HepG2 (cell line): ENCODE measurements around the gene NLRP6. TPM values are rescaled to one million over a fixed set of nuclear protein-coding genes. Genes with fewer than 3 reads are reported as not detected.

ENCODE experiments used
- GABPB1 ChIP-seq: IDR thresholded peaks from 2 replicates; pipeline ENCODE4 v1.6.1; 2016; ENCODE audit warnings: mild to moderate bottlenecking, missing genetic modification reagents, moderate library complexity, missing compliant biosample characterization
- GATAD2A ChIP-seq: IDR thresholded peaks from 2 replicates; pipeline ENCODE4 v1.6.1; 2016
- HIC2 ChIP-seq: sonication (generic); formaldehyde crosslinking; IDR thresholded peaks from 2 replicates; pipeline ENCODE4 v1.9.0; 2022; ENCODE audit warnings: low read depth, missing genetic modification reagents
- NRL ChIP-seq: sonication (generic); formaldehyde crosslinking; IDR thresholded peaks from 2 replicates; pipeline ENCODE4 v1.5.0; 2020; ENCODE audit warnings: missing genetic modification reagents, mild to moderate bottlenecking, moderate library complexity, borderline replicate concordance
- PHF20 ChIP-seq: sonication (generic); formaldehyde crosslinking; IDR thresholded peaks from 2 replicates; pipeline ENCODE4 v1.5.0; 2020; ENCODE audit warnings: mild to moderate bottlenecking, missing genetic modification reagents
- PHF8 ChIP-seq: sonication (generic); formaldehyde crosslinking; IDR thresholded peaks from 2 replicates; pipeline ENCODE4 v1.5.0; 2020; ENCODE audit warnings: missing genetic modification reagents
- RXRA ChIP-seq: sonication (generic); formaldehyde crosslinking; IDR thresholded peaks from 2 replicates; pipeline ENCODE4 v1.5.1; 2020; ENCODE audit warnings: missing genetic modification reagents
- THYN1 ChIP-seq: sonication (generic); formaldehyde crosslinking; IDR thresholded peaks from 2 replicates; pipeline ENCODE4 v1.8.1; 2023; ENCODE audit warnings: low read depth, mild to moderate bottlenecking, moderate library complexity, missing genetic modification reagents, borderline replicate concordance
- ZNF136 ChIP-seq: sonication (generic); formaldehyde crosslinking; IDR thresholded peaks from 2 replicates; pipeline ENCODE4 v1.8.1; 2022; ENCODE audit warnings: low read depth, mild to moderate bottlenecking, moderate library complexity, missing genetic modification reagents
- ZNF224 ChIP-seq: sonication (generic); formaldehyde crosslinking; IDR thresholded peaks from 2 replicates; pipeline ENCODE4 v1.5.0; 2020; ENCODE audit warnings: mild to moderate bottlenecking, missing genetic modification reagents
- ZNF3 ChIP-seq: IDR thresholded peaks from 2 replicates; pipeline ENCODE4 v1.7.0; 2017; ENCODE audit warnings: inconsistent platforms
- ZNF446 ChIP-seq: sonication (generic); formaldehyde crosslinking; IDR thresholded peaks from 2 replicates; pipeline ENCODE4 v1.5.0; 2020; ENCODE audit warnings: mild to moderate bottlenecking, missing genetic modification reagents
- ZNF878 ChIP-seq: sonication (generic); formaldehyde crosslinking; IDR thresholded peaks from 2 replicates; pipeline ENCODE4 v1.8.1; 2023; ENCODE audit warnings: mild to moderate bottlenecking, missing genetic modification reagents, moderate library complexity
- ZNF891 ChIP-seq: sonication (generic); formaldehyde crosslinking; IDR thresholded peaks from 2 replicates; pipeline ENCODE4 v1.5.0; 2020; ENCODE audit warnings: mild to moderate bottlenecking, missing genetic modification reagents
- polyA plus RNA-seq, 8 experiments: library from polyadenylated mRNA; depleted of rRNA in 3 of 8; stranded (reverse) in 7 of 8; unstranded in 1 of 8; fragments of >200 nt; fragmentation: Illumina TruSeq in 4 of 8; extraction: Trizol in 4 of 8; gene quantifications; 2 replicates each; pipeline versions ENCODE4 v1.2.1 to v1.2.3, GENCODE V29; 2011 to 2016; ENCODE audit warnings: low read depth in 4 of 8, missing spikeins in 1 of 8, mixed read lengths in 1 of 8; ENCODE audit not compliant: insufficient read depth in 1 of 8
- total RNA-seq, 5 experiments: library from RNA; depleted of rRNA; stranded (reverse); fragments of >200 nt; fragmentation: Illumina TruSeq; extraction: Trizol; gene quantifications; 2 replicates each; pipeline ENCODE4 v1.2.3, GENCODE V29; 2016; ENCODE audit warnings: low read depth in 1 of 5
- TF ChIP-seq, protein P1 (sequence below): sonication (generic); formaldehyde crosslinking; IDR thresholded peaks from 2 replicates; pipeline ENCODE4 v1.5.1; 2020; ENCODE audit warnings: mild to moderate bottlenecking, missing genetic modification reagents, moderate library complexity
- TF ChIP-seq, protein P2 (sequence below): sonication (generic); formaldehyde crosslinking; conservative IDR thresholded peaks from 2 replicates; pipeline ENCODE4 v1.8.0; 2022; ENCODE audit warnings: low read depth, missing genetic modification reagents
- TF ChIP-seq, protein P3 (sequence below): sonication (generic); formaldehyde crosslinking; IDR thresholded peaks from 2 replicates; pipeline ENCODE4 v1.4.0; 2020; ENCODE audit warnings: mild to moderate bottlenecking, missing genetic modification reagents, borderline replicate concordance

The NLRP6 gene
- total and polyA plus RNA-seq, 2 of the 13 experiments (the other 11 are each of a cell fraction or from before 2014, with no cell fraction given) = not detected

DNA sequence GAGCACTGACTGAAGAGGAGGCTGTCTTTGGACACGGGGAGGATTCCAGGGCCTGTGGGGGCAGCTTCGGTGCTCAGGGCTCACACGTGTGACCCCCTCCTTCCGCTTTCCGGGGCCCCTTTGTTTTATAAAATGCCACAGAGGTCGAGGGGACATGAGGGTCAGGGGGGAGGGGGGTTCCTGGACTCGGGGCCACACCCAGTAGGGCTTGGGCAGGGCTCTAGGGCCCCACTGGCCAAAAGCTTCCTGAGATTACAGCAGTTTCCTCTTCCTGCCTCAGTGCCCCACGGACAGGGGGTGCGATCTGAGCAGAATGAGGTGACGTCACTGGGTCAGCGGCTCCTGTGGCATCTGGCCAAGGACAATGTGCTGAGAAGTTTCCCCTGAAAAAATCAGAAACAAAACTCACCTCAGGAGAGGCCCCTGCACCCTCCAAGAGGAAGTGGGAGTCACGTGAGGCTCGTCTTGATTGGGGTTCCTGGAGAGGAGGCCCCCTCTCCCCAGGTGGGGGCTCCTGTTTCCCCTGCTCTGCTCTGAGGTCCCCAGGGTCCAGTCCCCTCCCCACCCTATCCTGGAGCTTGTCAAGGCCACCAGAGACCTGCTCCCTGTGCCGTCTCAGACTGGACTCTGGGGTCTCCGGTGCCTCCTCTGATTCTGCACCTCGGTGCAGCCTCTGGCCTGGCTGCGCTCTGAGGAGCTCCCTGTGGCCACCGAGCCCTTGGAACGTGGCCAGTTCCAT lies 48.8 kb downstream of the NLRP6 start (continued):
- TF ChIP-seq, protein P1, sequence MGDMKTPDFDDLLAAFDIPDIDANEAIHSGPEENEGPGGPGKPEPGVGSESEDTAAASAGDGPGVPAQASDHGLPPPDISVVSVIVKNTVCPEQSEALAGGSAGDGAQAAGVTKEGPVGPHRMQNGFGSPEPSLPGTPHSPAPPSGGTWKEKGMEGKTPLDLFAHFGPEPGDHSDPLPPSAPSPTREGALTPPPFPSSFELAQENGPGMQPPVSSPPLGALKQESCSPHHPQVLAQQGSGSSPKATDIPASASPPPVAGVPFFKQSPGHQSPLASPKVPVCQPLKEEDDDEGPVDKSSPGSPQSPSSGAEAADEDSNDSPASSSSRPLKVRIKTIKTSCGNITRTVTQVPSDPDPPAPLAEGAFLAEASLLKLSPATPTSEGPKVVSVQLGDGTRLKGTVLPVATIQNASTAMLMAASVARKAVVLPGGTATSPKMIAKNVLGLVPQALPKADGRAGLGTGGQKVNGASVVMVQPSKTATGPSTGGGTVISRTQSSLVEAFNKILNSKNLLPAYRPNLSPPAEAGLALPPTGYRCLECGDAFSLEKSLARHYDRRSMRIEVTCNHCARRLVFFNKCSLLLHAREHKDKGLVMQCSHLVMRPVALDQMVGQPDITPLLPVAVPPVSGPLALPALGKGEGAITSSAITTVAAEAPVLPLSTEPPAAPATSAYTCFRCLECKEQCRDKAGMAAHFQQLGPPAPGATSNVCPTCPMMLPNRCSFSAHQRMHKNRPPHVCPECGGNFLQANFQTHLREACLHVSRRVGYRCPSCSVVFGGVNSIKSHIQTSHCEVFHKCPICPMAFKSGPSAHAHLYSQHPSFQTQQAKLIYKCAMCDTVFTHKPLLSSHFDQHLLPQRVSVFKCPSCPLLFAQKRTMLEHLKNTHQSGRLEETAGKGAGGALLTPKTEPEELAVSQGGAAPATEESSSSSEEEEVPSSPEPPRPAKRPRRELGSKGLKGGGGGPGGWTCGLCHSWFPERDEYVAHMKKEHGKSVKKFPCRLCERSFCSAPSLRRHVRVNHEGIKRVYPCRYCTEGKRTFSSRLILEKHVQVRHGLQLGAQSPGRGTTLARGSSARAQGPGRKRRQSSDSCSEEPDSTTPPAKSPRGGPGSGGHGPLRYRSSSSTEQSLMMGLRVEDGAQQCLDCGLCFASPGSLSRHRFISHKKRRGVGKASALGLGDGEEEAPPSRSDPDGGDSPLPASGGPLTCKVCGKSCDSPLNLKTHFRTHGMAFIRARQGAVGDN = peak; percentile 83
- TF ChIP-seq RXRA = no peak
- no peak for TF ChIP-seq ZNF446
- TF ChIP-seq GABPB1 = no peak
- TF ChIP-seq, protein P2, sequence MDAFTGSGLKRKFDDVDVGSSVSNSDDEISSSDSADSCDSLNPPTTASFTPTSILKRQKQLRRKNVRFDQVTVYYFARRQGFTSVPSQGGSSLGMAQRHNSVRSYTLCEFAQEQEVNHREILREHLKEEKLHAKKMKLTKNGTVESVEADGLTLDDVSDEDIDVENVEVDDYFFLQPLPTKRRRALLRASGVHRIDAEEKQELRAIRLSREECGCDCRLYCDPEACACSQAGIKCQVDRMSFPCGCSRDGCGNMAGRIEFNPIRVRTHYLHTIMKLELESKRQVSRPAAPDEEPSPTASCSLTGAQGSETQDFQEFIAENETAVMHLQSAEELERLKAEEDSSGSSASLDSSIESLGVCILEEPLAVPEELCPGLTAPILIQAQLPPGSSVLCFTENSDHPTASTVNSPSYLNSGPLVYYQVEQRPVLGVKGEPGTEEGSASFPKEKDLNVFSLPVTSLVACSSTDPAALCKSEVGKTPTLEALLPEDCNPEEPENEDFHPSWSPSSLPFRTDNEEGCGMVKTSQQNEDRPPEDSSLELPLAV (CRISPR knock-in tag) = no peak
- 0 out of 2 replicates have a peak, but pooled peaks have one; percentile 26 for TF ChIP-seq NRL (CRISPR knock-in tag)
- TF ChIP-seq HIC2 = no peak
- TF ChIP-seq ZNF3 (CRISPR knock-in tag) = no peak
- TF ChIP-seq PHF8 (CRISPR knock-in tag) = no peak
- TF ChIP-seq THYN1 (CRISPR knock-in tag) = no peak
- TF ChIP-seq ZNF891 (CRISPR knock-in tag) = no peak
- TF ChIP-seq PHF20 (CRISPR knock-in tag) = no peak
- TF ChIP-seq ZNF136 (CRISPR knock-in tag) = 0 out of 2 replicates have a peak, but pooled peaks have one; percentile 48
- no peak for TF ChIP-seq ZNF878 (CRISPR knock-in tag)
- TF ChIP-seq, protein P3, sequence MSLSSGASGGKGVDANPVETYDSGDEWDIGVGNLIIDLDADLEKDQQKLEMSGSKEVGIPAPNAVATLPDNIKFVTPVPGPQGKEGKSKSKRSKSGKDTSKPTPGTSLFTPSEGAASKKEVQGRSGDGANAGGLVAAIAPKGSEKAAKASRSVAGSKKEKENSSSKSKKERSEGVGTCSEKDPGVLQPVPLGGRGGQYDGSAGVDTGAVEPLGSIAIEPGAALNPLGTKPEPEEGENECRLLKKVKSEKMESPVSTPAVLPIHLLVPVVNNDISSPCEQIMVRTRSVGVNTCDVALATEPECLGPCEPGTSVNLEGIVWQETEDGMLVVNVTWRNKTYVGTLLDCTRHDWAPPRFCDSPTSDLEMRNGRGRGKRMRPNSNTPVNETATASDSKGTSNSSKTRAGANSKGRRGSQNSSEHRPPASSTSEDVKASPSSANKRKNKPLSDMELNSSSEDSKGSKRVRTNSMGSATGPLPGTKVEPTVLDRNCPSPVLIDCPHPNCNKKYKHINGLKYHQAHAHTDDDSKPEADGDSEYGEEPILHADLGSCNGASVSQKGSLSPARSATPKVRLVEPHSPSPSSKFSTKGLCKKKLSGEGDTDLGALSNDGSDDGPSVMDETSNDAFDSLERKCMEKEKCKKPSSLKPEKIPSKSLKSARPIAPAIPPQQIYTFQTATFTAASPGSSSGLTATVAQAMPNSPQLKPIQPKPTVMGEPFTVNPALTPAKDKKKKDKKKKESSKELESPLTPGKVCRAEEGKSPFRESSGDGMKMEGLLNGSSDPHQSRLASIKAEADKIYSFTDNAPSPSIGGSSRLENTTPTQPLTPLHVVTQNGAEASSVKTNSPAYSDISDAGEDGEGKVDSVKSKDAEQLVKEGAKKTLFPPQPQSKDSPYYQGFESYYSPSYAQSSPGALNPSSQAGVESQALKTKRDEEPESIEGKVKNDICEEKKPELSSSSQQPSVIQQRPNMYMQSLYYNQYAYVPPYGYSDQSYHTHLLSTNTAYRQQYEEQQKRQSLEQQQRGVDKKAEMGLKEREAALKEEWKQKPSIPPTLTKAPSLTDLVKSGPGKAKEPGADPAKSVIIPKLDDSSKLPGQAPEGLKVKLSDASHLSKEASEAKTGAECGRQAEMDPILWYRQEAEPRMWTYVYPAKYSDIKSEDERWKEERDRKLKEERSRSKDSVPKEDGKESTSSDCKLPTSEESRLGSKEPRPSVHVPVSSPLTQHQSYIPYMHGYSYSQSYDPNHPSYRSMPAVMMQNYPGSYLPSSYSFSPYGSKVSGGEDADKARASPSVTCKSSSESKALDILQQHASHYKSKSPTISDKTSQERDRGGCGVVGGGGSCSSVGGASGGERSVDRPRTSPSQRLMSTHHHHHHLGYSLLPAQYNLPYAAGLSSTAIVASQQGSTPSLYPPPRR (CRISPR knock-in tag) = no peak
- TF ChIP-seq GATAD2A (CRISPR knock-in tag) = peak; percentile 41; the same call in 1 of the 2 replicates
- TF ChIP-seq ZNF224 (CRISPR knock-in tag) = no peak
